Thyroid gland (tissue), 4 donors: Measurements from ENCODE around the gene CELA1.

Experiments used
- POLR2A ChIP-seq, 2 donors: fragments of 450-650 bp; IDR thresholded peaks; one replicate each; pipeline ENCODE4 v1.6.1; 2017; ENCODE audit warnings: antibody characterized with exemption in 2 of 2, mild to moderate bottlenecking in 2 of 2, moderate library complexity in 1 of 2
- TF ChIP-seq, protein P1 (sequence below), 6 experiments: fragments of 200-600 bp in 3 of 6; fragments of 450-650 bp in 3 of 6; sonication (generic) in 3 of 6; IDR thresholded peaks; one replicate each; pipeline ENCODE4 v1.5.1; 2016 to 2019; ENCODE audit warnings: antibody characterized with exemption in 6 of 6, mild to moderate bottlenecking in 2 of 6, inconsistent platforms in 1 of 6, moderate library complexity in 1 of 6

DNA sequence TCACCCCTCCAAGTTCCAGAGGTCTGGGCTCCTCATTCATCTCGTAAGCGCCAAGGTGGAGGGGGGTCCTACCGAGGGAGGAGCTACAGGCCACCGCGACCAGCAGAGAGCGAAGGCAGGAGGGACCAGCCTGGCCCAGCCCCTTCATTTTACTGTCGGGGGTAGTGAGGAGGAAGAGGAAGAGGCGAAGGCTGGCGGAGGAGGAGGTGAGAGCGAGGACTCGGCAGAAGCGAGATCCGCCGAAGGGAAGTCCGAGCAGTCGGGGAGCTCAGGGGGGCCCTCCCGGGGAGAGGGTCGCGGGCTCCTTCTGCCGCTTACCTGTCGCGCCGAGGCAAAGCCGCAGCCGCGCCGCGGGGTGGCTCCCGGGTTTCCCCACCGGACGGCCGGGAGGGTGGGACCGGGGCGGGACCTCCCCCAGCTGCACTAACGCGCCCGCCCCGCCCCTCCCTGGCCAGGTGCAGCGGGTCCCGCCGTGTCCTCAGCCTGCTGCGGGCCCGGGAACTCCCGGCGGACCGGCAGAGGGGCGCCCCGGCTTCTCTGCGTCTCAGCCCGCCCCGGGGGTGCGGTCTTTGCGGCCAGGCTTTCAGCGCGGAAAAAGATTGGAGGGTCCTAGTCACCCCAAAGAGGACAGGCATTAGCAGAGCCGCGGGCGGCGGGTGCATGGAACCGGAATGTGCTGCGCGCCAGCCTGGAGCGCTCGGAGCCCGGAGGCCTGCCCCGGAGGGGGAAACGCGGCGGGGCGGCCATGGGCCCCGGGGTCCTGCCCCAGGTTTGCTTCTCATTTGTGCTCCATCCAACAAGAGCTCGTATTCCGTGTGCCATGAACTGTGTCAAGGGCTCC, 45.0 kb upstream of the CELA1 start, which contains the start of gene GALNT6:
- TF ChIP-seq POLR2A (IDR thresholded peaks at IDR 0.05) = peak in 1 of 2 donors; percentile 19
- TF ChIP-seq, protein P1, sequence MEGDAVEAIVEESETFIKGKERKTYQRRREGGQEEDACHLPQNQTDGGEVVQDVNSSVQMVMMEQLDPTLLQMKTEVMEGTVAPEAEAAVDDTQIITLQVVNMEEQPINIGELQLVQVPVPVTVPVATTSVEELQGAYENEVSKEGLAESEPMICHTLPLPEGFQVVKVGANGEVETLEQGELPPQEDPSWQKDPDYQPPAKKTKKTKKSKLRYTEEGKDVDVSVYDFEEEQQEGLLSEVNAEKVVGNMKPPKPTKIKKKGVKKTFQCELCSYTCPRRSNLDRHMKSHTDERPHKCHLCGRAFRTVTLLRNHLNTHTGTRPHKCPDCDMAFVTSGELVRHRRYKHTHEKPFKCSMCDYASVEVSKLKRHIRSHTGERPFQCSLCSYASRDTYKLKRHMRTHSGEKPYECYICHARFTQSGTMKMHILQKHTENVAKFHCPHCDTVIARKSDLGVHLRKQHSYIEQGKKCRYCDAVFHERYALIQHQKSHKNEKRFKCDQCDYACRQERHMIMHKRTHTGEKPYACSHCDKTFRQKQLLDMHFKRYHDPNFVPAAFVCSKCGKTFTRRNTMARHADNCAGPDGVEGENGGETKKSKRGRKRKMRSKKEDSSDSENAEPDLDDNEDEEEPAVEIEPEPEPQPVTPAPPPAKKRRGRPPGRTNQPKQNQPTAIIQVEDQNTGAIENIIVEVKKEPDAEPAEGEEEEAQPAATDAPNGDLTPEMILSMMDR (IDR thresholded peaks at IDR 0.05) = no peak
